ENCODE measurements around the gene CORO1C.

The CORO1C gene

DNA sequence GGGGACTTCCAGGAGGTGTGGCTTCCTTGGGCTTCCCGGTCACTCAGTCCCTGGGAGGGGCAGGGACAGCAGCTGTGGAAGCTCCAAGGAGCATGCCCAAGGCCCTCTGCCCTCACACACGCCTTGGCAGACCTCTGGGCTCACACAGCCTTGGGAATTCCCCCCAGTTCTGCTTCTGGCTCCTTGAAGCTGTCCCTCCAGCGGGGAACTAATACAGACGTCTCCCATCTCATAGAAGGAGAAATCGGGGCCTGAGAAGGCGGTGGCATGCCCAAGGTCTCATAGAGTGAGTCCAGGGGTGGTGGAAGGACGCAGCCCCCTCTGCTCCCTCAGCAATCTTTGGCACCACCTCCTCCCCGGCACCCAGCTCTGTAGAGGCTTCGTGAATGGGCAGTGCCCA is 117.8 kb downstream of the CORO1C start:
- no peak for DNase-seq

DNA sequence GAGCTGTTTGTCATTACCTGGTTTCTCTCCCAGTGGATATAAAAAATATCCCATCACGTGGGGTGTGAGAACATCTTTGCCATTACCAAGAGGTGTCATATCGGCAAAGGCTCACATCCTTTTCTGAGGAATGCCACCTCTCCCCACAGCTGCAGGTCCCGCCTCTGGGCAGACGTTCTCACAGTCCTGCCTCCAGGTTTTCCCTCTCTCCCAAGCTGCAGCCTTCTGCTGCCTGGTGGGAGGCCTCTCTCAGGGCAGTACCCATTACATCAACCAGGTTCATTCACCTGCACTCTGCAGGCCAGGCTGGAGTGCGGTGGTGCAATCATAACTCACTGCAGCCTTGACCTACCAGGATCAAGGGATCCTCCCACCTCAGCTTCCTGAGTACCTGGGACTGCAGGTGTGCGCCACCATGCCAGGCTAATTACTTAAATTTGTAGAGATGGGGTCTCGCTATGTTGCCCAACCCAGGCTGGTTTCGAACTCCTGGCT is 118.5 kb downstream of the CORO1C start:
- no peak for DNase-seq

DNA sequence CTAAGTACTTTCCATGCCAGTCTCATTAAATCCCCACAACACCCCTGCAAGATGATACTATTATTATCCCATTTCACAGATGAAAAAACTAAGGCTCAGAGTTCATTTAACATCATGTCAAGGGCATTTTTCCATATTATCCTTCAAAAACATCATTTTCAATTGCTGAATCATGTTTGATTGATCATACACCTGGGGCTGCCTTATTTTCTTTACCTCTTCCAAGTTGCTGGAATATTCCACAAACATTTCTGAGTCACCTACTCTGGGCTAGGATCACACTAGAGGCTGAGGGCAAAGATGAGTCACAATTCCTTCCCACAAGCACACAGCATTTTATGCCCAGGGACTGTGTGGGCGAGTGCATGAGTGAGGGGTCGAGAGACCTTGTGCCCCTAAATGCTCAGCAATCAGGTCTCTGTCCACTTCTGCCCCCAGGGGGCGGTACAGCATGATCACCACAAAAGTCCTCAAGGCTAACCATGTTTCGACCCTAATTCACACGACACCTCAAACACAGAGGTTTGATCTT is 119.4 kb downstream of the CORO1C start:
- peak; percentile 77 for DNase-seq

DNA sequence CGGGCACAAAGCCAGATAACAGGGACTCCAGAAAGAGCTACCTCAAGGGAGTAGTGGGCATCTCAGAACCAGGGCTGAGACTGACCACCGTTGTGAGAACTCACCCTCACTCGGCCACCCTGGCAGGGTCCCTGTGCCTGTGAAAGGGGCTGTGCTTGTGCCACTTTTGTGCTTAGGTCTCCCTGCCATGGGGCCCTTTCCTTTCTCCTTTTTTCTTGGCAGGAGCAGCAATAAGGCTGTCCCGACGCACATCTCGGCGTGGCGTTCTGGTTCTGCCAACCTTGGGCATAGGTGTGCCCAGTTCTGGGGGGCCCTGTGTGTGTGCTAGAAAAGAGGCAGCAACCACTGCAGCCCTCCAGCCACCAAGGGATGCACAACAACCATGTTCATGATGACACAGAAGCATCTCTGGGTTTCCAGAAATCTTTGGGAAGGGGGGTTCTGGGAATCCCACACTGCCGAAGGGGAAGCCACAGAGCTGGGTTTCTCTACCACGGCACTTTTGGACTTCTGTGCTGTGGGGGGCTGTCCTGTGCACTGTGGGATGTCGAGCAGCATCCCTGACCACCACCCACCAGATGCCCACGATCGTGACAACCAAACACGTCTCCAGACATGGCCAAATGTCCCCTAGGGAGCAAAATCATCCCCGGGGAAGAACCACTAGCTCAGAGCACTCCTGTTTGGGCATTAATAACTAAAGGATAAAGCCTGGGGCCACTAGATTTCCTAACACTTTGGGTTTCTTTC is 120.3 kb downstream of the CORO1C start:
- no peak for DNase-seq

DNA sequence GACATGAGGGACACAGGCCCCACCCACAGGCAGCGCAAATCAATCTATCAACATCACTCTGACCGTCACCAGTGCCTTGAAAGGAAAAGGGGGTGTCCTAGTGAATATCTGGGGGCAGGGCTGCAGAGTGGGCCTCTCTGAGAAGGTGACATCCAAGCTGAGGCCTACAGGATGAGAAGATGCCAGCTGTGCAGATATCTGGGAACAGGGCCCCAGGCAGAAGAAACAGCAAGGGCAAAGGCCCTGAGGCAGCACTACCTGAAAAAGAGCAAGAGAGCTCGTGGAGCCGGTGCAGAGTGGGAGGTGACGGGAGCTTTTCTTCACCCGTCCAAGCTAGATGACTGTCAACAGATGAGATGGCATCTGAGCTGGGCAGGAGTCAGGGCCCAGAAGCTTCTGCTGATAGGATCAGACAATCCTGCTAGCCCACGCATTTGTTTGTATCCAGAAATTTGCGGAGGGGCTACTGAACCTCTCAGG is 120.9 kb downstream of the CORO1C start:
- DNase-seq = no peak

DNA sequence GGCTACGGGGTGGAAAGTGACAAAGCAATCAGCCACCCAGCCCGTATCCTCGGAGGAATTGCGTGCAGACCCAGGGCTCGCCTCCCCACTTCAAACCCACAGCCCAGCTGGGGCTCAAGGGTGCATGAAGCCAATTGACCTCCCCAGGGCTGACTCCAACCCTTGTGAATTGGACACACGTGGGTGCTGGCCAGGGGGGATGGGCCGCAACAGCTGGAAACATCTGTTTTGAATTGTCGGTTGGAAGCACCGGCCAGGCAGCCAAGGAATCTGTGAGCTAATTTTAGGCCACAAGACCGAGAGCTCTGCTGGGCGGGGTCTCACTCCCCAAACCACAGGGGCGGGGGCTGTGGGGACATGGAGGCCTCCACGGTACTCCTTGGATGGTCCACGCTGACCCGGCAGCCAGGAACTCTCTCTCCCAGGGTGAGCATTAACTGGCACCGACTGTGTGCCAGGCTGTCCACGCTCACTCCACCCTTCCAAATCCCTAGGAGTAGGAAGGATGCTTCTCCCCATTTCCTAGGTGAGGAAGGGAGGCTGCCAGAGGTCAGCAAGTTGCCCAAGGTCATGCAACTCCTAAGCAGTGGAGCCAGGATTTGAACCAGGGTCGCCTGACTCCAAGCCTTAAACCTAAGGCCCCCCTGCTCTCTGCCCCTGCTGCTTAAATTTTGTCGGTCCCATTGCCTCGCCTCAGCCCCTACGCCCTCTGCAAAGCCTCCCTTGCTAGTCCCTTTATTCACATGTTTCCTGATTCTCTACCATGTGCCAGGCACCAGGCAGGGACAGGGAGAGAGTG is 121.6 kb downstream of the CORO1C start:
- no peak for DNase-seq

DNA sequence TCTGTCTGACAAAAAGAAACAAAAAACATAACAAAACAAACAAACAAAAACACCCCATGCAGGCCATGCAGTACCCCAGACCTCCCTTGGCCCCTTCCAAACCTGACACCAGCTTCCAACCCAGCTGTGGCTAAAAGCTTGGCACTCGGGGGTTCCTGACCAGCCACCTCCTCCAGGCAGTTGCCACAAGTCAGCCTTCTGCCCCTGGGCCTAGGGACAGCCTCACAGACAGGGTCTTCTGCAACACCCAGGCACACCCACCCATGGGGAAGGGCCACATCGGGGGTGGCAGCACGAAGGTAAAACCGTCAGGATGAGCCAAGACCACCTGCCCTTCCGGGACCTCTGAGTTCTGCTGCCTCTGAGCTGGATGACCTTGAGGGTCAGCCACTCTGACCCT is 122.7 kb downstream of the CORO1C start:
- DNase-seq = no peak

DNA sequence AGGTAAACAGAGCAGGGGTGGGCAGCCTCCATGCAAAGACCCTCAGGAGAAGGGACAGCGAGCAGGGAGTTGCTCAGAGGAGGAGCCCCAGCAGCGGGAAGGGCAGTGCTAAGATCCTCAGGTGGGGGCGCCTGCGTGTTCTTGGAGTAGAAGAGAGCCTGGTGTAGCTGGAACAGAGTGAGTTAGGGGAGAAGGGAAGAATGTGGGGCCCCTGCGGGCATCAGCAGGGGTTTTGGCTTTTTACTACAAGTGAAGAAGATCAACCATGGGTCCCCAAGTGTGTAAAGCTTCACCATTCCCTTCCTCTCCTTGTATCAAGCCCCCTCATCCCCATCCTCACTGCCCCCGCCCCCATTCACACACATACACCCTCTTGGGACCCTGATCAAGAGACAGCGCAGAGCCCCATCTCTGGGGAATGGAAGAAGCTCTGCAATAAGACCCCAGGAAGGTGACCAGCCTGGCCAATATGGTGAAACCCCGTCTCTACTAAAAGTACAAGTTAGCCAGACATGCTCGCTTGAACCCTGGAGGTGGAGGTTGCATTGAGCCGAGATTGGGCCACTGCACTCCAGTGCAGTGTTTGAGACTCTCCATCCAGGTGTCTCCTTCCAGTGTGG is 123.2 kb downstream of the CORO1C start:
- no peak for DNase-seq

DNA sequence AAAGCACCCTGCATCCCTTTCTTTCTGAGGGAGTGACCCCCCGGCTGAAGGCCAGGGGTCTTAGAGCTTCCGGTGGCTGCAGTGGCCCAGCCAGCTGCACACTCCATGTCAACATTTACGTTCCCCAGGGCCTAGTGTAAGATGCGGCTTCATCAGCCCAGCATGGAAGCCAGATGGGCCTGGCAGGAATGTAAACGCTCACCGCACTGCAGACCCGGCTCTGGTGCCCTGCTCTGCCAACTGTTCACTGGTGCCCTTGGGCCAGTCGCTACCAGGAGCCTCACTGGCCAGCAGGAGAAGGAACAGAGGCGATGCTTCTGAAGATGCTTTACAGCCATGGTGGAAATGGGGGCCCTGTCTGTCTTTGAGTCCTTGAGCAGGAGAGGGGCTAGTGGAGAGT is 124.8 kb downstream of the CORO1C start:
- DNase-seq = no peak

DNA sequence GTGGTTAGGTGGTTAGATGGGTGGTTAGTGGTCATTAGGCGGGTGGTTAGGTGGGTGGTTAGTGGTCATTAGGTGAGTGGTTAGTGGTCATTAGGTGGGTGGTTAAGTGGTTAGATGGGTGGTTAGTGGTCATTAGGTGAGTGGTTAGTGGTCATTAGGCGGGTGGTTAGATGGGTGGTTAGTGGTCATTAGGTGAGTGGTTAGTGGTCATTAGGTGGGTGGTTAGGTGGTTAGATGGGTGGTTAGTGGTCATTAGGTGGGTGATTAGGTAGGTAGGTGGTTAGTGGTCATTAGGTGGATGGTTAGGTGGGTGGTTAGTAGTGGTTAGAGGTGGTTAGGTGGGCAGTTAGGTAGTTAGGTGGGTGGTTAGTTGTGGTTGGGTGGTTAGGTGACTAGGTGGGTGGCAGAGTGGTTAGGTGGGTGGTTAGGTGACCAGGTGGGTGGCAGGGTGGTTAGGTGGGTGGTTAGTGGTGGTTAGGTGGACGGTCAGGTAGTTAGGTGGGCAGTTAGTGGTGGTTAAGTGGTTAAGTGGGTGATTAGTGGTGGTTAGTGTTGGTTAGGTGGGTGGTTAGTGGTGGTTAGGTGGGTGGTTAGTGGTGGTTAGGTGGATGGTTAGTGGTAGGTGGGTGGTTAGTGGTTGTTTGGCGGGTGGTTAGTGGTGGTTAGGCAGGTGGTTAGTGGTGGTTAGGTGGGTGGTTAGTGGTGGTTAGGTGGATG is 125.5 kb downstream of the CORO1C start:
- no peak for DNase-seq

DNA sequence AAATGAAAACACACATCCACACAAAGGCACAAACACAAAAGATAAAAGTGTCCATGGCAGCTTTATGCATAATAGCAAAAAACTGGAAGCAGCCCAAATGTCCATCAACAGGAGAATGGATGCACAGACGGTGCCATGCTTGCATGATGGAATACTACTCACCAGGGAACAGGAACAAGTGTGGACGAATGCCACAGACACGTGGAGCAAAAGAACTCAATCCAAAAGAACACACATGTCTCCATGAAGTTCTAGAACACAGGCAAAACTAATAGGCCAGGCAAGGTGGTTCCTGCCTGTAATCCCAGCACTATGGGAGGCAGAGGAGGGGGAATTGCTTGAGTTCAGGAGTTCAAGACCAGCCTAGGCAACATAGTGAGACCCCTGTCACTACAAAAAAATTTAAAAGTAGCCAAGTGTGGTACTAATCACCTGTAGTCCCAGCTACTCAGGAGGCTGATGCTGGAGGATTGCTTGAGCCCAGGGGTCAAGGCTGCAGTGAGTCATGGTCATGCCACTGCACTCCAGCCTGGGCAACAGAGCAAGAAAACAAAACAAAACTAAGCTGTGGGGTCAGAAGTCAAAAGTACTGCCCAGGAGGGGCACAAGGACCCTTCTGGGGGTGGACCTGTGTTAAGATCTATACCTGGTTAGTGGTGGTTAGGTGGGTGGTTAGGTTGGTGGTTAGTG is 126.2 kb downstream of the CORO1C start:
- DNase-seq = no peak

DNA sequence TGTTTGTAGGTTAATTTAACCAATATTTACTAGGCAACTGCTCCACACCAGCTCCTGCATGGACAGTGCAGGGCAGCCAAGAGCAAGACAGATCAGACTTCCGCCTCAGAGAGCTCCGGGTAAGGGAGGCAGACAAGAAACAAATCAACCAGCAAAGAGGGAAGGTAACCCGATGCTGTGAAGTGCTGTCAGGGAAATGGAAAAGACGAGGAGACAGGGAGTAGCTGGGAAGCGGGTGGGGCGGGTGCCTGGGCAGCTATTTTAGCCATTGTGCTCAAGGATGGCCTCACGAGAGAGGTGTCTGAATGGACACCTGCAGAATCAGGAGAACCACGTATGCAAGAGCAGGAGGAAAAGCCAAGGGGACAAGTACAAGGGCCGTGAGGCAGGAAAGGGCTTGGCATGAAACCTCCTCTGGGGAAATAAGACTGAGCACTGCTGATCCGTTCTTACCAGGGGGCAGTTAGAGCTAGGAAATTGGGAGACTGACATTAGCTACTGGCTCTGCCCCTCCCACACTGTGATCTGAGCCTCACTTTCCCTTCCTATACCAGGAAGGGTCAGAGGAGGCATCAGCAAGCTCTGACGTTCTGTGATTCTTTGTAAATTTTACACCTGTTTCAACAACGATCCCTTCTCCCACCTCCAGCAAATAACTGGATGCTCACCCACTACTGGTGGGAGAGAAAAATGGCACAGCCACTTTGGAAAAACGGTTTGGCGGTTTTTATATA is 126.9 kb downstream of the CORO1C start:
- DNase-seq = no peak

DNA sequence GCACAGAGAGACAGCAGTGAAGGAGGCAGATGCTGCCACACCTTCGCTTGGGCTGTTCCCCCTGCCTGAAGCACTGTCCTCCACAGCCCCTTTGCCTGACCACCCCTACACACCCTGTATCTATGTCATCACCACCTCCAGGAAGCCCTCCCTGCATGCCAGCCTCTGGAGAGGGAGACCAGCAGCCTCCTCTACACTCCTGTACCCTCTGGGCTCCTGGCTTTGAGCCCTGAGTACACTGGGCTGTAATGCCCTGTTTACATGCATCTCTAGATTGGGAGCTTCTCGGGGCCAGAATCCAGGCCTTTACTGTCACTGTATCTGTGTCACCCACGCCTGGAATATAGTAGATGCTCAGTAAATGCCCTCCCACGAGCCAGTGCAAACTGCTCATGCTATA is 127.6 kb downstream of the CORO1C start:
- no peak for DNase-seq

DNA sequence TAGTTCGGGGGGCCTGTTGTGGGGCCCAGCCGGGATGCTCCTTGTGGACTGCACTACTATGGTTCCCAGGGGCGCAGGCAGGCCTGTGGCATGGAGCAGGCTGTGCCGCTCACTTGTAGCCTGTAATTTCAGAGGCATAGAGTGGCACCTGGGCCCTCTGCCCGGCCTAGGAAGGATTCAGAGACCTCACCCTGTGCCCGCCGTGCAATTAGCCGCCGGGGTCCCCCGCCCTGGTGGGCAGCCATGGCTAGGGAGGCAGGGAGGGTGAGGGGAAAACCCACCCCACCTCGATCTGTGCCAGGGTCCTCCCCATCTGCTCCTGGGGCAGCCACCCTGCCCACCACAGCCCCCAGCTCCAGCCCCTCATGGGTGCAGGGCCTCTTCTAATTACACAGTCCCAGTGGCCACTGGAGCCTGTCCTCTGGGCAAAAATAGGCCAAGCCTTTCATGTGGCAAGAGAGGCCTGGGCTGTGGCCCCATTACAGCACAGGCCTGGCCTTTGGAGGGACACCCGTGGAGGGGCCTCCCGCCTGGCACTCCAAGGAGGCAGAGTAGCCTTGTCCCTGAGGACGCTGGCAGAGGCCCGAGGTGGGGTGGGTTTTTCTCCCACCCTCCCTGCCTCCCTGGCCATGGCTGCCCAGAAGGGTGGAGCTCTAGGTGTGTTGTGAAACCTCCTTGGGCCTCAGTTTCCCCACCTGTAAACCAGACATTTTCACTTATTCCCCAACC is 128.2 kb downstream of the CORO1C start:
- no peak for DNase-seq

DNA sequence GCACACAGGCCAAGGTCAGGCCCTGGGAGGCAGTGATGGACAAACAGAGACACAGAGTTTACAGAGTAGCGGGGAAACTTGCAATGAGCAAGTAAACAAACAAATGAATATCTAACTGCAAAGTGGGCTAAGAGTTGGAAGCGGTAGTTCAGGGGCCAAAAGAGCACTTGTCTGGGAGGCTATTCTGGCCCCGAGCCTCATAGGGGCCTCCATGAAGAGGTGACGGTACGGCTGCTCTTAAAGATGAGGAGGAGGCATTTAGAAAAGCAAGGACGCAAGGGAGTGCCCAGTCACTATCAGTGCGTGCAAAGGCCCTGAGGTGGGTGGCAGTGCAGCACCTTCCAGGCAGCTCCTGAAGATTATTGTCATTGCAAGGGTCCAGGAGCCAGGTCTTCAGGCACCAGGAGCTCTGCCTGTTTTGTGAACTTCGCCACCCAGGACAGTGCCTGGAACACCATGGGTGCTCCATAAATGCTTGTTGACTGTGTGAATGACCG is 129.1 kb downstream of the CORO1C start:
- no peak for DNase-seq

DNA sequence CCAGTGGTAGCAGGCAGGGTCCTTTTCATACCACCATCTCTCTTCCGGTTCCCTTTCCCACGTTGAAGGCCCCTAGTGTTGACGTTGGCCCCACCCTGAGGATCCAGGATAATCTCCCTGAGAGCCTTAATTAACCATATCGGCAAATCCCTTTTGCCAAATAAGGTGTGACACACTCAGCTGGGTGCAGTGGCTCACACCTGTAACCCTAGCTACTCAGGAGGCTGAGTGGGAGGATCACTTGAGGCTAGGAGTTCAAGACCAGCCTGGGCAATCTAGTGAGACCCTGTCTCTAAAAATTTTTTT is 130.7 kb downstream of the CORO1C start:
- no peak for DNase-seq

DNA sequence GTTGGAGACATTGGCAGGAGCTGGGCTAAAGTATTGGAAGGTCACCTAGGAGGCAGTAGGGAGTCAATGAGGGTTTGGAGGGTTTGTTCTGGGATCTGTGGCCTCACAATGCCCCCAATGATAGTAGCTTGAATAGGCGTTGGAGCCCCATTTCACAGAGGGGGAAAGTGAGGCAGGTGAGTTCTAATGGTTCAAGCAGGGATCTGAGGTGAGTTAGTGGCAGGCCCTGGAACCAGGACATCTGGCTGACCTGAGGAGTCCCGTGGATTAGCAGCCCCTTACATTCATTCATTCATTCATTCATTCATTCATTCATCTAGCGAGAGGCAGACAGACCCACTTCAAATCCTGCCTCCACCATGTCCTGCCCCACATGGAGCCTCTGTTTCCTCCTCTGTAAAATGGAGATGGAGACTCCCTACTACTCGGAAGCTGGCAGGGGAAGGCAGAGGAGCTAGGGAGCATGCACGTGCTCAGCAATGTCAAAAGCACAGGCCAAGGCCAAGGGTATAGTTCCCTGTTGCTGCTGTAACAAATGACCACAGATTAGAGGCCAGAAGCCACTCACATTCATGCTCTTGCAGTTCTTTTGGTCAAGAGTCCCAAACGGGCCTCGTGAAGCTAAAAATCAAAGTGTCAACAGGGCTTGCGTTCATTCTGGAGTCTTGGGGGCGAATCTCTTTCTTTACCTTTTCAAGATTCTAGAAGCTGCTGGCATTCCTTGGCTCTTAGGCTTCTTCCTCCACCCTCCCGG is 131.2 kb downstream of the CORO1C start:
- no peak for DNase-seq

DNA sequence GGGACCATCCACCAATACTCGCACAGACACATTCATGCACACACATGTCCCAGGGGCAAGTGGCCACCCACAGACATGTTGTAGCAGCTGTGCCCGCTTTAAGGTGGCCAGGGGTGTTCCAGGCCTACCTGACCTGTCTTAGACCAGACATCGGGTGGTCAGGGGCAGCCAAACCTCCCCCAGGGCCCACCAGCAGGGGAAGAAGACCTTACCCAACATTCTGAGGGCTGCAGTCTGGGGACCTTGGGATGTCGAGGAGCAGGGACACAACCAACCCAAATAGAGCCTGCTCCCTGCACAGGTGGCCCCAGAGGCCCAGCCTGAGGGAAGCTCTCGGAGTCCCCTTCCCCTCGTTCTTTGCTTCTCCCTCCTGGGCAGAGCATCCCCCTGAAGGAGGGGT is 131.8 kb downstream of the CORO1C start:
- no peak for DNase-seq

DNA sequence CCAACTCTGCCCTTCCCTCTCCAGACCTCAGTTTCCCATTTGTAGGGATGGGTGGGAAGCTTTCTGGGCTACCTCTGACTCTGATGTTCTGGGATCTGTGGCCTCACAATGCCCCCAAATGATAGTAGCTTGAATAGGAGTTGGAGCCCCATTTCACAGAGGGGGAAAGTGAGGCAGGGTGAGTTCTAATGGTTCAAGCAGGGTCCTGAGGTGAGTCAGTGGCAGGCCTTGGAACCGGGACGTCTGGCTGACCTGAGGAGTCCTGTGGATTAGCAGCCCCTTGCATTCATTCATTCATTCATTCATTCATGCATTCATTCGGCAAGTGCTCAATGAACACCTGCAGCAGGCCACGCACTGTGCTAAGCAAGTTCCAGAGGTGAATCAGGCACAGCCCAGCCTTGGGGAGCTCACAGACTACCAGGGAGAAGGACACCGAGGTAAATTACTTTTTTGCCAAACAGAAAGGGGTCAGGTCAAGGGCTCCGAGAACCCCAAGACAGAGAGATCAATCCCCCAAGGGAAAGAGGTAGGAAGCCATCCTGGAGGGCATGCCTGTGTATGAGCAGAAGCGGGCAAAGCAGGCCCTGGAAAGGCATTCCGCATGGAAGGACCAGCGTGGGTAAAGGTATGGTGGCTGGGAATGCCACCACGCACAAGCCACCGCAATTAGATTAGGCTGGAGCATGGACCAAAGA is 132.6 kb downstream of the CORO1C start:
- DNase-seq = no peak

All from stimulated activated CD8-positive, alpha-beta memory T cell treated with anti-CD3 and anti-CD28 coated beads, Interleukin-4, amount 100 ng/mL, for 48 hours (primary cell).